Natural killer cell (primary cell): Measurements from ENCODE around the gene ECE1. TPM values are rescaled to one million over a fixed set of nuclear protein-coding genes. Genes with fewer than 3 reads are reported as not detected.
A peak's percentile ranks its signal among the peaks of the same experiment; 100 is the strongest.

Experiments used
- ATAC-seq, 3 donors: fragments of 150-1000 bp in 2 of 3; fragments of 200-7000 bp in 1 of 3; cut with Tn5 transposase; 1 replicate in 1 of 3; 2 replicates in 2 of 3; pipeline ENCODE4 v1.10.0; 2021; ENCODE audit warnings: mild to moderate bottlenecking in 2 of 3, moderate library complexity in 2 of 3
- DNase-seq, 2 donors: peaks; one replicate each; pipeline versions ENCODE4 v3.0.0 to v3.0.0-alpha.2; 2013 to 2021; ENCODE audit warnings: mixed read lengths in 1 of 2
- H3K27ac ChIP-seq: one replicate; pipeline ENCODE4 v1.5.1; 2013; ENCODE audit warnings: mild to moderate bottlenecking, low read length
- H3K27me3 ChIP-seq: one replicate; pipeline ENCODE4 v1.6.1; 2013; ENCODE audit warnings: low read length; ENCODE audit not compliant: control insufficient read depth, insufficient read depth
- H3K36me3 ChIP-seq: one replicate; pipeline ENCODE4 v1.6.1; 2013; ENCODE audit warnings: low read length; ENCODE audit not compliant: control insufficient read depth, insufficient read depth
- H3K4me1 ChIP-seq: one replicate; pipeline ENCODE4 v1.6.1; 2013; ENCODE audit warnings: low read length; ENCODE audit not compliant: control insufficient read depth, insufficient read depth
- H3K4me3 ChIP-seq: one replicate; pipeline ENCODE4 v1.5.1; 2013; ENCODE audit warnings: low read length
- H3K9me3 ChIP-seq: one replicate; pipeline ENCODE4 v1.6.1; 2013; ENCODE audit warnings: low read length; ENCODE audit not compliant: control insufficient read depth, insufficient read depth
- H3K27ac Mint-ChIP-seq, 2 donors: one replicate each; pipeline ENCODE4 v1.8.0; 2022; ENCODE audit warnings: mild to moderate bottlenecking in 2 of 2, mixed read lengths in 2 of 2, moderate library complexity in 1 of 2
- H3K27me3 Mint-ChIP-seq, 2 donors: one replicate each; pipeline ENCODE4 v1.8.0; 2022; ENCODE audit warnings: low read depth in 2 of 2, mixed read lengths in 2 of 2
- H3K36me3 Mint-ChIP-seq: one replicate; pipeline ENCODE4 v1.8.0; 2022; ENCODE audit warnings: mixed read lengths
- H3K4me1 Mint-ChIP-seq, 2 donors: one replicate each; pipeline ENCODE4 v1.8.0; 2022; ENCODE audit warnings: mixed read lengths in 2 of 2
- H3K4me3 Mint-ChIP-seq: one replicate; pipeline ENCODE4 v1.8.0; 2022; ENCODE audit warnings: mild to moderate bottlenecking, moderate library complexity, mixed read lengths
- H3K9me3 Mint-ChIP-seq, 2 donors: one replicate each; pipeline ENCODE4 v1.8.0; 2022; ENCODE audit warnings: mixed read lengths in 2 of 2
- CTCF ChIP-seq: fragments of 200-600 bp; IDR thresholded peaks from one replicate; pipeline ENCODE4 v1.8.0; 2022; ENCODE audit warnings: antibody characterized with exemption
- WGBS: methylation state at CpG from one replicate; pipeline ENCODE4 v1.1.7; 2013; ENCODE audit warnings: missing lambda C conversion rate; ENCODE audit not compliant: insufficient coverage; 5-methylcytosine and 5-hydroxymethylcytosine counted together
- intact Hi-C: fragments of 100-400 bp; cut with micrococcal nuclease; formaldehyde crosslinking; loops from one replicate; pipeline ENCODE4 v1.14.2; 2022
- total RNA-seq, 4 donors: library from RNA; stranded (reverse); fragments of 120-200 nt in 1 of 4; gene quantifications; one replicate each; pipeline versions ENCODE4 v1.2.3 to v1.2.4, GENCODE V29; 2013 to 2022

Gene ECE1
- total RNA-seq, 3 donors from 2014 or later (not counting 1 experiment from before 2014, with no cell fraction given), result 47.2 to 70.1 (median 50.7) TPM

DNA sequence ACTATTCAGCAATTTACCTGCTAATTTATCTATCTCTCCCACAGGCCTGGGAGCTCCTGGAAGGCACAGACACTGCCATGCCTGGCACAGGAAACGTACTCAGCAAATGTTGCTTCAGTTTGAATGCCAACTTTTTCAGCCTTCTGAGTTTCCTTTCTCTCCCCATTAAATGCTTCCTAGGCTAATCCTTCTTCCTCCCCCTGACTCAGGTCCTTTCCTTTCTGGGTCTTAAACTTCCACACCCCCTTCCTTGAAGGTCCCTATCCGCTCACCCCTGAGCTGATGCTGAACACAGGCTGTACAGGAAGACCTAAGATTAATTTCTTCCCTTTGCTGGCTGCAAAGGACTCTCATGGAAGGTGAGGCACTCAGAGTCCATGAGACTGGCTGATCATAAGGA lies 40.3 kb upstream of the ECE1 start:
- H3K36me3 ChIP-seq, result no peaks in the 10 kb centered on the region
- no peaks in the 10 kb centered on the region for H3K27me3 Mint-ChIP-seq
- intact Hi-C loops, result loop anchor here (10.0 kb wide), 1 partner anchor 694 kb away; no protein-coding TSS in a partner anchor
- 95% methylated on average over 2 of the region's 2 CpGs for WGBS
- no peaks in the 10 kb centered on the region for H3K27me3 ChIP-seq
- no peaks in the 10 kb centered on the region for H3K36me3 Mint-ChIP-seq
- peak overlapping the region; percentile 12 to 39 for H3K27ac Mint-ChIP-seq
- no peak overlapping the region for H3K4me3 Mint-ChIP-seq
- peaks cover 44% of the 10 kb centered on the region for H3K4me1 ChIP-seq
- no peak overlapping the region for H3K27ac ChIP-seq
- peaks cover 48 to 78% of the 10 kb centered on the region in 2 donors for H3K4me1 Mint-ChIP-seq
- DNase-seq (no peak), ATAC-seq (no peak)
- H3K9me3 Mint-ChIP-seq, result no peaks in the 10 kb centered on the region
- H3K4me3 ChIP-seq, result no peak overlapping the region
- TF ChIP-seq CTCF, result no peak
- H3K9me3 ChIP-seq, result no peaks in the 10 kb centered on the region

- no peaks in the 10 kb centered on the region for H3K9me3 Mint-ChIP-seq
- ATAC-seq (no peak), DNase-seq (peak in 1 of 2 donors; percentile 49)
- intact Hi-C loops, result no loop called here
- Histone ChIP-seq H3K27me3 (no peaks in the 10 kb centered on the region), H3K36me3 (no peaks in the 10 kb centered on the region), H3K27ac (peak overlapping the region; percentile 11), H3K4me3 (no peak overlapping the region), H3K4me1 (peaks cover 44% of the 10 kb centered on the region), H3K9me3 (no peaks in the 10 kb centered on the region)
- 76% methylated on average over 7 of the region's 7 CpGs for WGBS
- no peak overlapping the region for H3K4me3 Mint-ChIP-seq
- no peak for TF ChIP-seq CTCF
- no peaks in the 10 kb centered on the region for H3K36me3 Mint-ChIP-seq
- H3K4me1 Mint-ChIP-seq, result peaks cover 48 to 78% of the 10 kb centered on the region in 2 donors
- H3K27me3 Mint-ChIP-seq, result no peaks in the 10 kb centered on the region
- peak overlapping the region; percentile 41 to 56 for H3K27ac Mint-ChIP-seq
Measured at GRCh38 chr1:21329209-21329844, 39.1 kb upstream of the ECE1 start.

DNA sequence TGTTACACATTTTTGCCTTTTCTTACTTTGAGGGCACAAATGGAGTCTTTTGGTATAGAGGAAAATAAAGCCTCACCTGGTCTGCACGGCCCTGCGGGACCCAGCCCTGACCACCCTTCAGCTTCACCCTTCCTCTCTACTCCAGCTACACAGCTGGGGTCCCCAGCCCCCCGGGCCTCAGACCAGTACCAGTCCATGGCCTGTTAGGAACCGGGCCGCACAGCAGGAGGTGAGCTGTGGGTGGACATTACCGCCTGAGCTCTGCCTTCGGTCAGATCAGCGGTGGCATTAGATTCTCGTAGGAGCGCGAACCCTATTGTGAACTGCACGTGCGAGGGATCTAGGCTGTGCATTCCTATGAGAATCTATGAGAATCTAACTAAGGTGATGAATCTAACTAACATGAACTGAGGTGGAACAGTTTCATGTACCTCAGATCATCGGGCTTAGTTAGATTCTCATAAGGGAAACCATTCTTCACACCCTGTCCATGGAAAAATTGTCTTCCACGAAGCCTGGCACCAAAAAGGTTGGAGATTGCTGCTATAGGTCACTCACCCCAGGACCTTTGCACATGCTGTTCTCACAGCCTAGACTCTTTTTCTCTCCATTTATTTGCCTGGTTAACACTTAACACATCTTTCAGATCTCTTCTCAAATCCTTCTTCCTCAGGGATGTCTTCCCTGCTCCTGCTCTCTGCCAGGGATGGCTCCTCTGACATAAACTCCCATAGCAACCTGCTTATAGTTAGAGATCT lies 37.5 kb upstream of the ECE1 start:
- Mint-ChIP-seq H3K4me3 (no peak overlapping the region), H3K36me3 (no peaks in the 10 kb centered on the region), H3K9me3 (no peaks in the 10 kb centered on the region), H3K27me3 (no peaks in the 10 kb centered on the region), H3K4me1 (peaks cover 44 to 80% of the 10 kb centered on the region in 2 donors), H3K27ac (peak overlapping the region in 1 of 2 donors; percentile 67)
- DNase-seq, result no peak
- Histone ChIP-seq H3K27ac (no peak overlapping the region), H3K4me1 (peaks cover 45% of the 10 kb centered on the region), H3K4me3 (no peak overlapping the region), H3K27me3 (no peaks in the 10 kb centered on the region), H3K36me3 (no peaks in the 10 kb centered on the region), H3K9me3 (no peaks in the 10 kb centered on the region)
- WGBS, result 97% methylated on average over 15 of the region's 15 CpGs
- intact Hi-C loops, result no loop called here
- ATAC-seq, result no peak
- no peak for TF ChIP-seq CTCF
